HG03196 (cell line): ENCODE data around the gene LTF.
"Not testable (repeated sequence)": the region's sequence is repeated elsewhere in the genome, so short reads cannot be mapped to it uniquely, and the experiment has no call there.

Source experiments
- ATAC-seq: cut with Tn5 transposase; IDR thresholded peaks from one replicate; pipeline ENCODE4 v1.9.1; 2021; ENCODE audit not compliant: unreplicated experiment

LTF gene

DNA sequence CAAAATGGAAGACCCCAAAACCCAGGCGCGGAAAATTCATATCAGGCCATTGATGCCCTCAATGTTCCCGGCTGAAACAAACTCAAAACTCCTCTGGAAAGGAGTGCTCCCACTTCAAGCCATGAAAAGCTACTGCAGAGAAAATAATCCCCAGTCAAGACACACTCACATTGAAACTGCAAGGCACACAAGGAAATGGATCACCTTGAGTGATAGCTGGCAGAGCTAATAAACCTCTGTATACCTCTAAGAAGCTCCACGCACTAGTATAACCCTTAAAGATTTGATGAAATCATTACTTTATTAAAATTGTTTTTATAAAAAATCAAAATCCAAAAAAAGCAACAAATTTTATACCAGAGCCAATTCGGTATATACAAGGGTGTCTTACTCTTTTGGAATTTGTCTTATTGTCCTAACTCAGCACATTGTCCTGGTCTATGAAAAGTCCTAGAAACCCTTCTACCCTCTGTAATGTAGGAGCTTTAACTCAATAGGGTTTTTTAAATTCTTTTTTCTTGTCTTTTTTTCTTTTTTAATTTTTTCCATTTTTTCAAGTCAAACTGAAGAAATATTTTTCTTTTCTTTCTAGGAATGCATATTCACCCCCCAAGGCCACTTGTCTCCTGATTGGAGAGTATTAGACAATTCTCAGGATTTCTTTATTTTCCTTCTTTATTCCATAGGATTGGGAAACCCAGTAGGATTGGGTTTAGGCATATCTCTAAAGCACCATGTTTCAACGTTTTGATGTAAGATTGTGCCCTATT, 66.3 kb downstream of the LTF start:
- ATAC-seq = no peak

DNA sequence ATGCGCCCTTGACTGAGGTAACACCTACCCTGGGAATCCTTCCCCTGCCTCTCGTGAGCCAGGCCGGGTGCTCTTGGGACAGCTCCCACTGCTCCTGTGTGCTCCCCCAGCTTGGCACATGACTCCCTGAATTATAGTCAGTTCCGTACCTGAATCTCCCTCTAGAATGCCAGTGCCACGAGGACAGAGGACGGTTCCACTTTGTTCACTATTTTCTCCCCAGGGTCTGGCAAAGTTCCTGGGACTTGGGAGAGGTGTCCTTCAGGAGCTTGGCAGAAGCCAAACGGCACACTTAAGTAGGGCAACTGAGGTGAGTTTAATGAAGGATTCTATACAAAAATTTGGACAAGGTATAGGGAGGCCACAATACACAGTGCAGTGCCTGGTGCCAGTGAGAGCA, 67.6 kb downstream of the LTF start:
- ATAC-seq = no peak

- ATAC-seq = no peak
Observed at GRCh38 chr3:46395766-46396530, 68.8 kb downstream of the LTF start.

DNA sequence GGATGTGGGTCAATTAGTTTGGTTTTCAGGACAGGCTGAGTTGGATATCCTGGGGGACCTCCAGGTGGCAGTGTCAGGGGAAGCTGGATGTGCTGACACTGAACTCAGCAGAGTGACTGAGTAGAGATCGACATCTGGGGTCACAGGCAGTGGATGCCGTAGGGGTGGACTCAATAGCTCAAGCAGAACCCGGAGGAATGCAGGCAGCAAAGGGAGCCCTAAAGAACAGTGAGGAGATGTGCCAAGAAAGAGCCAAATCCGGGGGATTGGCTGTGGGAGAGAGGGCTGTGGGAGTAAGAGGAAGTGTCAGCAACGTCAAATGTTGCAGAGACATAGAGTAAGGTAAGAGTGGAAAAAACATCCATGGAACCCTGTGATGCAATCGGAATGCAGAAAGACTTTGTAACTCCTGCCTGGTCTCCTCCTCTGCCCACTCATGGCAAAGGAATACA, 69.5 kb downstream of the LTF start:
- no peak for ATAC-seq

- no peak for ATAC-seq
Observed at GRCh38 chr3:46393554-46394434, 70.9 kb downstream of the LTF start.

DNA sequence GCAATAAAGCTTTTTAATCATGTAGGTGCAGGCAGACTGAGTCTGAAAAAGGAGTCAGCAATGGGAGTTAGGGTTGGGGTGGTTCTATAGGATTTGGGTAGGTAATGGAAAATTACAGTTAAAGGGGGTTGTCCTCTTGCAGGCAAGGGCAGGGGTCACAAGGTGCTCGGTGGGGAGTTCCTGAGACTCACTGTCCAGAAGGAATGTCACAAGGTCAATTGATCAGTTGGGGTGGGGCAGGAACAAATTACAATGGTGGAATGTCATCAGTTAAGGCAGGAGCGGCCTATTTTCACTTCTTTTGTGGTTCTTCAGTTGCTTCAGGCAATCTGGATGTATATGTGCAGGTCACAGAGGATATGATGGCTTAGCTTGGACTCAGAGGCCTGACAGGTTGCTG, 71.7 kb downstream of the LTF start:
- ATAC-seq = no peak

DNA sequence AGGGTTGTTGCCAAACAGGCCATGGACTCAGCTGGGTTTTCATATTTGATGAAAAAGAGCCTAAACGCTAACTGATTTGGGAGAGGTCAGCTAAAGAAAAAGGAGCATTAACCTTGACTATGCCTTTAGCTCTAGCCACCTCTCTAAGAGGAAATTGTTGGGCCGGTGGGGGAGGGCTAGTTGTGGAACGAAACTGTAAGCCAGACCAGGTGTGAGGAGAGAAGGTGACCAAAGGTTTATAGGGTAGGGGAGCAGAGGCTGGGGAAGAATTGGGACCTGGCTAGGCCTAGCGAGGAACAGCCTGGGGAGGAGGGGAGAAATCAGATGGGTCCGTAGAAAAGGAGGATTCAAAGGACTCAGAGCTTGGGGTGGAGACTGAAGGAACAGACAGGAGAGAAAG, 73.2 kb downstream of the LTF start:
- ATAC-seq = not testable (repeated sequence)

GRCh38 chr3:46389306-46389705, 75.4 kb downstream of the LTF start:
- ATAC-seq = no peak

GRCh38 chr3:46388847-46389246, 75.9 kb downstream of the LTF start:
- ATAC-seq = not testable (repeated sequence)

- ATAC-seq = no peak
Observed at GRCh38 chr3:46386205-46386604, 78.5 kb downstream of the LTF start.
